Body of pancreas (tissue), 4 donors: Measurements from ENCODE around the gene FKBP2. TPM values are rescaled to one million over a fixed set of nuclear protein-coding genes. Genes with fewer than 3 reads are reported as not detected.
A peak's percentile ranks its signal among the peaks of the same experiment; 100 is the strongest.

Source experiments
- ATAC-seq: fragments of 150-250 bp; one replicate; pipeline ENCODE4 v1.9.1; 2016
- DNase-seq, 4 donors: peaks; one replicate each; pipeline ENCODE4 v3.0.0-alpha.2; 2019
- H3K27ac ChIP-seq, 4 donors: fragments of 200-600 bp; sonication (generic); 1 replicate in 3 of 4; 2 replicates in 1 of 4; pipeline versions ENCODE4 v1.5.1 to v1.6.1; 2016 to 2019; ENCODE audit warnings: mild to moderate bottlenecking in 1 of 4, mixed read lengths in 1 of 4, moderate library complexity in 1 of 4
- H3K27me3 ChIP-seq, 2 donors: fragments of 200-600 bp; sonication (generic); one replicate each; pipeline ENCODE4 v1.6.0; 2016; ENCODE audit warnings: mild to moderate bottlenecking in 1 of 2
- H3K36me3 ChIP-seq, 2 donors: fragments of 200-600 bp; sonication (generic); replicated peaks in 1 of 2; 2 replicates each; pipeline ENCODE4 v1.5.1; 2016; ENCODE audit warnings: low read depth in 2 of 2; ENCODE audit not compliant: insufficient read depth in 1 of 2
- H3K4me1 ChIP-seq: fragments of 200-600 bp; sonication (generic); one replicate; pipeline ENCODE4 v1.6.0; 2016
- H3K4me3 ChIP-seq, 2 donors: fragments of 200-600 bp; sonication (generic); 1 replicate in 1 of 2; 2 replicates in 1 of 2; pipeline ENCODE4 v1.5.1; 2016 to 2019
- H3K9me3 ChIP-seq, 3 donors: fragments of 200-600 bp; sonication (generic); 1 replicate in 2 of 3; 2 replicates in 1 of 3; pipeline ENCODE4 v1.5.1; 2016
- POLR2A ChIP-seq, 3 donors: fragments of 450-650 bp; IDR thresholded peaks; one replicate each; pipeline ENCODE4 v1.6.1; 2016; ENCODE audit warnings: antibody characterized with exemption in 3 of 3, mild to moderate bottlenecking in 2 of 3
- WGBS, 2 donors: methylation state at CpG; one replicate each; pipeline ENCODE4 v1.1.5; 2017; 5-methylcytosine and 5-hydroxymethylcytosine counted together
- intact Hi-C: fragments of 100-400 bp; cut with DNase I; formaldehyde crosslinking; loops from one replicate; pipeline ENCODE4 v1.15.1; 2023
- total RNA-seq, 2 donors: library from RNA; depleted of rRNA; stranded (reverse); fragments of >200 nt; gene quantifications; one replicate each; pipeline ENCODE4 v1.1.0, GENCODE V29; 2016
- TF ChIP-seq, protein P1 (sequence below), 7 experiments: fragments of 450-650 bp in 4 of 7; fragments of 200-600 bp in 3 of 7; sonication (generic) in 3 of 7; IDR thresholded peaks; one replicate each; pipeline ENCODE4 v1.5.1; 2016 to 2019; ENCODE audit warnings: antibody characterized with exemption in 7 of 7

FKBP2 gene
- total RNA-seq, 2 donors from 2014 or later, result 42.0 to 92.6 TPM

DNA sequence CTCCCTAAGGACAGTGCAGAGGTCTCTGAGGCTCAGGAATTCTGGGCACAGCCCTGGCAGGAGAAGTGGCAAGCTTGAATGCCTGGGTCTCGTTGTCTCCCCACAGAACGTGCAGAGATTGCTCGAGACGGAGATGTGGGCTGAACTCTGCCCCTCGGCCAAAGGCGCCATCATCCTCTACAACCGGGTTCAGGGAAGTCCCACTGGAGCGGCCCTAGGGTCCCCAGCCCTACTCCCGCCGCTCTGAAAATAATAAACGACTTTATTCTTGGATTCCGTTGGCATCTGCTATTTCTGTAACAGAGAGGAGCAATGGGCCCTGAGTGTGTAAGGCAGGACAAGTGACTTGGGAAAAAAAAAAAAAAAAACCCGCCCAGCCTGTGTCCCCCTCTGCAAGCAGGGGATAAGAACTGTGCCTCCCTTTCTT lies 11.1 kb upstream of the FKBP2 start:
- 35 to 43% methylated on average over 13 of the region's 13 CpGs for WGBS, 2 donors
- Histone ChIP-seq H3K4me1 (peaks cover 75% of the 10 kb centered on the region), H3K4me3 (peak overlapping the region in 1 of 2 donors; percentile 32), H3K9me3 (no peaks in the 10 kb centered on the region), H3K36me3 (no peaks in the 10 kb centered on the region), H3K27ac (peak overlapping the region; percentile 85 to 97 (median 92)), H3K27me3 (no peaks in the 10 kb centered on the region)
- DNase-seq (no peak), ATAC-seq (no peak)
- intact Hi-C loops, result no loop called here
- TF ChIP-seq, protein P1, sequence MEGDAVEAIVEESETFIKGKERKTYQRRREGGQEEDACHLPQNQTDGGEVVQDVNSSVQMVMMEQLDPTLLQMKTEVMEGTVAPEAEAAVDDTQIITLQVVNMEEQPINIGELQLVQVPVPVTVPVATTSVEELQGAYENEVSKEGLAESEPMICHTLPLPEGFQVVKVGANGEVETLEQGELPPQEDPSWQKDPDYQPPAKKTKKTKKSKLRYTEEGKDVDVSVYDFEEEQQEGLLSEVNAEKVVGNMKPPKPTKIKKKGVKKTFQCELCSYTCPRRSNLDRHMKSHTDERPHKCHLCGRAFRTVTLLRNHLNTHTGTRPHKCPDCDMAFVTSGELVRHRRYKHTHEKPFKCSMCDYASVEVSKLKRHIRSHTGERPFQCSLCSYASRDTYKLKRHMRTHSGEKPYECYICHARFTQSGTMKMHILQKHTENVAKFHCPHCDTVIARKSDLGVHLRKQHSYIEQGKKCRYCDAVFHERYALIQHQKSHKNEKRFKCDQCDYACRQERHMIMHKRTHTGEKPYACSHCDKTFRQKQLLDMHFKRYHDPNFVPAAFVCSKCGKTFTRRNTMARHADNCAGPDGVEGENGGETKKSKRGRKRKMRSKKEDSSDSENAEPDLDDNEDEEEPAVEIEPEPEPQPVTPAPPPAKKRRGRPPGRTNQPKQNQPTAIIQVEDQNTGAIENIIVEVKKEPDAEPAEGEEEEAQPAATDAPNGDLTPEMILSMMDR (IDR thresholded peaks at IDR 0.05), result no peak
- TF ChIP-seq POLR2A (IDR thresholded peaks at IDR 0.05), result no peak

DNA sequence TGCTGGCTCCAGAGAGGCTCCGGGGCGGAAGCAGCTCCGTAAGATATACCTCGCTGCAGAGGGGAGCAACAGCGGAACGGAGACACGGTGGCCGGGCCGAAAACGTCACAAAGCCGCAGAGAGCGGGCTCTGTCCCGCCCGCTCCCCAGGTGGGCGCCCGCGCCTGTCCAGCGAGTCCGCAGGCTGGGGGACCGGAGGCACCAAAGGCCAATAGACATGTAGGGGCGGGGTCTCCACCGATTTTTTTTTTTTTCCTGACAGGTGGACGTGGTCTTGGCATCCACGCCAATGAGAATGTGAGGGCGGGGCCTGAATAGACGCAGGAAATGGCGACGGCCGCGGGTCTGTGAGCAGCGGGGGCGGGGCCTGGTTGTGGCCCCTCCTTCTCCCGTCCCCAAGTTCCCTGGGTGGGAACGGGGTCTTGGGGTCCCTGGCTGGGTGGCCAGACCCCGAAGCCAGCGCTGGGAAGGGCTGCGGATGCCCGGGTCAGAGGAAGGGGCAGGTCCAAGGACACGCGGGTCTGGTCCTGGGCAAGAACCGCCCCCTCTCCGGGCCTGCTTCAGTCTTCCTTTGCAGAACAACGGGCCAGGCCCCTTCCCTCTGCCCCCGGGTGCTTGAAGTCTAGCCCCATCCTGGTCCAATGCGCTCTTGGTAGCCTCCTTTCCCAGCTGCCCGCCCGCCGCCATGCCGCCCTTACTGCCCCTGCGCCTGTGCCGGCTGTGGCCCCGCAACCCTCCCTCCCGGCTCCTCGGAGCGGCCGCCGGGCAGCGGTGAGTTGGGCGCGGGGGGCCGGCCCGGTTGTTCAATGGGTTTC lies 10.5 kb upstream of the FKBP2 start, which contains the start of gene DNAJC4:
DNAJC4 (plus strand) TSS at position 378 of the 814 bp plus-strand sequence; CDS start at position 685, 307 bp downstream.
- peak in 2 of 3 donors; percentile 67 for TF ChIP-seq POLR2A (IDR thresholded peaks at IDR 0.05)
- TF ChIP-seq, protein P1 (IDR thresholded peaks at IDR 0.05), result no peak
- peak; percentile 93 to 98 (median 96) for DNase-seq
- 0% methylated on average over 23 to 62 of the region's 62 CpGs for WGBS, 2 donors
- intact Hi-C loops, result no loop called here
- H3K27ac ChIP-seq, result peak within 1 kb of the TSS; percentile 85 to 97 (median 92)
- no peaks in the 10 kb centered on the region for H3K36me3 ChIP-seq
- H3K4me1 ChIP-seq, result peaks cover 74% of the 10 kb centered on the region
- H3K27me3 ChIP-seq, result no peaks in the 10 kb centered on the region
- no peaks in the 10 kb centered on the region for H3K9me3 ChIP-seq
- ATAC-seq, result peak; percentile 67
- H3K4me3 ChIP-seq, result peak within 1 kb of the TSS; percentile 23 to 32

DNA sequence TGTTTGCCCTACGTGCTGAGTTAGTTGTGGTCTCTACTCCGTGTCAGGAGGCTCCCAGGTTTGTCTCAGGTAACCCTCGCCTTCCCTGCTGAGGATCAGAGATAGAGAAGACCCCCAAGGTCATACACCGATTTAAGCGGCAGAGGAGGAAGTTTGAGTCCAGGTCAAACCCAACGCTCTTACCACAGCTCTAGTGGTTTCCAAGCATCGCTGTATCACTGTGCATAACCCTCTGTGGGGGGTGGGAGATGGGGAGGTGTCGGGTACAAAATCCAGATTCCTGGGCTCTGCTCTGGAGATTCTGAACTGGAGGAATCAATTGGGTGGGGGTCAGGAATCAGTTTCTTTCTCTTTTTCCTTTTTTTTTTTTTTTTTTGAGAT lies 9.9 kb upstream of the FKBP2 start:
- intact Hi-C loops, result no loop called here
- TF ChIP-seq, protein P1 (IDR thresholded peaks at IDR 0.05), result no peak
- no peak for TF ChIP-seq POLR2A (IDR thresholded peaks at IDR 0.05)
- H3K4me1 ChIP-seq, result peaks cover 77% of the 10 kb centered on the region
- H3K9me3 ChIP-seq, result no peaks in the 10 kb centered on the region
- ATAC-seq (no peak), DNase-seq (no peak)
- H3K4me3 ChIP-seq, result peak overlapping the region; percentile 23 to 32
- WGBS, 2 donors, result 4 to 5% methylated on average over 8 of the region's 8 CpGs
- no peaks in the 10 kb centered on the region for H3K27me3 ChIP-seq
- peak overlapping the region; percentile 85 to 97 (median 92) for H3K27ac ChIP-seq
- no peaks in the 10 kb centered on the region for H3K36me3 ChIP-seq

DNA sequence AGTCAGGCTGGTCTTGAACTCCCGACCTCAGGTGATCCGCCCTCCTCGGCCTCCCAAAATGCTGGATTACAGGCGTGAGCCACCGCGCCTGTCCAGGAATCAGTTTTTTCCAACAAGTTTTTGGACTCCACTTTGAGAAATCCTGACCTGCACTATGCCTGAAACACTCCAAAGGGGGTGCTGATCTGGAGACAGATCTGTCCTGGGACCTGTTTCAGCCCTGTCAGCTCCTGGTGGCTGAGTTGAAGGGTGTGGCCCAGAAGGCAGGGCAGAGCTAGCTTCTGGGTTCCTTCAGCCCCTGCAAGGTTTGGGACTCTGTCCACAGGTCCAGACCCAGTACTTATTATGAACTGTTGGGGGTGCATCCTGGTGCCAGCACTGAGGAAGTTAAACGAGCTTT lies 9.3 kb upstream of the FKBP2 start:
- H3K9me3 ChIP-seq, result no peaks in the 10 kb centered on the region
- intact Hi-C loops, result no loop called here
- H3K27me3 ChIP-seq, result no peaks in the 10 kb centered on the region
- DNase-seq, result no peak
- TF ChIP-seq, protein P1 (IDR thresholded peaks at IDR 0.05), result no peak
- no peak for TF ChIP-seq POLR2A (IDR thresholded peaks at IDR 0.05)
- WGBS, 2 donors, result 70 to 96% methylated on average over 5 to 7 of the region's 7 CpGs
- ATAC-seq, result no peak
- H3K27ac ChIP-seq, result peak overlapping the region in 2 of 4 donors; percentile 93 to 97
- H3K36me3 ChIP-seq, result no peaks in the 10 kb centered on the region
- H3K4me1 ChIP-seq, result peaks cover 81% of the 10 kb centered on the region
- H3K4me3 ChIP-seq, result no peak overlapping the region
